GM12878 (cell line): ENCODE measurements around the gene SYNGR2. TPM values are rescaled to one million over a fixed set of nuclear protein-coding genes. Genes with fewer than 3 reads are reported as not detected.

Experiments used
- ATAC-seq: fragments of 200-7000 bp; cut with Tn5 transposase; 3 replicates; pipeline ENCODE4 v1.9.1; 2020; ENCODE audit warnings: mild to moderate bottlenecking, moderate library complexity
- BruUV-seq: library from RNA; stranded (reverse); fragments of 400-500 nt; replicated peaks from 2 replicates; lab custom pipeline; 2021; lab: Mats Ljungman, UMichigan
- CTCF ChIA-PET: fragments of 300-600 bp; sonication (Branson Sonifier 250); formaldehyde crosslinking; extraction: SDS; loops from one replicate; lab custom pipeline; 2021; ENCODE audit warnings: inconsistent platforms; lab: Yijun Ruan, JAX
- POLR2A ChIA-PET: fragments of 350-600 bp; formaldehyde crosslinking; extraction: SDS; loops from one replicate; lab custom pipeline; 2021; ENCODE audit warnings: inconsistent platforms; lab: Charles Lee
- RAD21 ChIA-PET: fragments of 300-600 bp; sonication (Branson Sonifier 250); formaldehyde crosslinking; loops from one replicate; lab custom pipeline; 2023; ENCODE audit warnings: antibody characterized with exemption; ENCODE audit not compliant: unreplicated experiment; lab: Charles Lee
- SMC1A ChIA-PET: fragments of 300-600 bp; sonication (Branson Sonifier 250); formaldehyde crosslinking; loops from one replicate; lab custom pipeline; 2023; ENCODE audit not compliant: unreplicated experiment, uncharacterized antibody; lab: Charles Lee
- DNase-seq: peaks from one replicate; pipeline ENCODE4 v3.0.0-alpha.2; 2011; ENCODE audit warnings: low read depth, low spot score
- FAIRE-seq: peaks from 3 replicates; lab custom pipeline; 2011; peaks lifted over from hg19 to GRCh38; lab: Jason Lieb, UNC
- H2AFZ ChIP-seq: 2 replicates; pipeline ENCODE4 v1.6.0; 2011; ENCODE audit warnings: low read depth, low read length, control low read depth; ENCODE audit not compliant: control insufficient read depth
- H3K27ac ChIP-seq: 2 replicates; pipeline ENCODE4 v1.5.1; 2011; ENCODE audit warnings: control low read depth; ENCODE audit not compliant: control insufficient read depth, insufficient read depth
- H3K27me3 ChIP-seq, 2 experiments: replicated peaks in 1 of 2; 2 replicates each; pipeline versions ENCODE4 v1.6.0 to v1.6.1; 2011; ENCODE audit warnings: low read length in 1 of 2; ENCODE audit not compliant: control insufficient read depth in 2 of 2, insufficient read depth in 2 of 2
- H3K36me3 ChIP-seq, 2 experiments: 2 replicates each; pipeline ENCODE4 v1.5.1; 2011; ENCODE audit warnings: low read length in 1 of 2; ENCODE audit not compliant: control insufficient read depth in 2 of 2, insufficient read depth in 2 of 2
- H3K4me1 ChIP-seq: 2 replicates; pipeline ENCODE4 v1.6.1; 2011; ENCODE audit warnings: mild to moderate bottlenecking, low read length, moderate library complexity, mixed read lengths; ENCODE audit not compliant: control insufficient read depth, insufficient read depth
- H3K4me2 ChIP-seq: 2 replicates; pipeline ENCODE4 v1.6.0; 2011; ENCODE audit warnings: control low read depth; ENCODE audit not compliant: control insufficient read depth, insufficient read depth
- H3K4me3 ChIP-seq: fragments of 200-600 bp; sonication (generic); 2 replicates; pipeline ENCODE4 v1.5.1; 2016
- H3K79me2 ChIP-seq: 2 replicates; pipeline ENCODE4 v1.6.0; 2011; ENCODE audit warnings: low read length; ENCODE audit not compliant: control insufficient read depth, insufficient read depth
- H3K9ac ChIP-seq: 2 replicates; pipeline ENCODE4 v1.8.0; 2011; ENCODE audit warnings: low read length, control low read depth, mixed read lengths; ENCODE audit not compliant: control insufficient read depth, insufficient read depth
- H3K9me3 ChIP-seq: replicated peaks from 3 replicates; pipeline ENCODE4 v1.5.1; 2011; ENCODE audit warnings: mild to moderate bottlenecking, low read length; ENCODE audit not compliant: control insufficient read depth, insufficient read depth
- H4K20me1 ChIP-seq: 2 replicates; pipeline ENCODE4 v1.6.0; 2011; ENCODE audit not compliant: control insufficient read depth, insufficient read depth
- CHD1 ChIP-seq: IDR thresholded peaks from 2 replicates; pipeline ENCODE4 v1.6.1; 2012; ENCODE audit warnings: low read depth, low read length, improper control_type of control experiment
- CREM ChIP-seq: IDR thresholded peaks from 2 replicates; pipeline ENCODE4 v1.6.1; 2014; ENCODE audit warnings: antibody characterized with exemption, low read depth
- EZH2 ChIP-seq: IDR thresholded peaks from 2 replicates; pipeline ENCODE4 v1.6.1; 2012; ENCODE audit warnings: low read depth, mild to moderate bottlenecking, control low read depth, inconsistent platforms, low read length, borderline replicate concordance; ENCODE audit not compliant: control insufficient read depth
- IKZF1 ChIP-seq: fragments of 450-650 bp; conservative IDR thresholded peaks from 2 replicates; pipeline ENCODE4 v1.6.1; 2017; ENCODE audit warnings: antibody characterized with exemption, mild to moderate bottlenecking
- IRF4 ChIP-seq: IDR thresholded peaks from 2 replicates; pipeline ENCODE4 v1.6.1; 2011; ENCODE audit warnings: low read depth, low read length
- LARP7 ChIP-seq: fragments of 450-650 bp; IDR thresholded peaks from 2 replicates; pipeline ENCODE4 v1.6.1; 2017; ENCODE audit warnings: mild to moderate bottlenecking
- NFXL1 ChIP-seq: fragments of 450-650 bp; IDR thresholded peaks from 2 replicates; pipeline ENCODE4 v1.6.1; 2017; ENCODE audit warnings: antibody characterized with exemption, mild to moderate bottlenecking, borderline replicate concordance
- NR2F1 ChIP-seq: fragments of 450-650 bp; conservative IDR thresholded peaks from 2 replicates; pipeline ENCODE4 v1.6.1; 2017; ENCODE audit warnings: mild to moderate bottlenecking
- POLR2A ChIP-seq: IDR thresholded peaks from 2 replicates; pipeline ENCODE4 v1.6.1; 2011; ENCODE audit warnings: low read depth, mild to moderate bottlenecking, low read length
- SRF ChIP-seq, 2 experiments: IDR thresholded peaks; 2 replicates each; pipeline ENCODE4 v1.6.1; 2011; ENCODE audit warnings: low read depth in 2 of 2, low read length in 2 of 2, mild to moderate bottlenecking in 1 of 2, moderate library complexity in 1 of 2
- STAT3 ChIP-seq: IDR thresholded peaks from 2 replicates; pipeline ENCODE4 v1.6.1; 2011; ENCODE audit warnings: low read depth, low read length, improper control_type of control experiment
- ZZZ3 ChIP-seq: IDR thresholded peaks from 2 replicates; pipeline ENCODE4 v1.6.1; 2011; ENCODE audit warnings: low read depth; ENCODE audit not compliant: control insufficient read depth, insufficient read length
- WGBS: methylation state at CpG from one replicate; pipeline ENCODE4 v1.1.6; 2016; ENCODE audit warnings: low lambda C conversion rate; ENCODE audit not compliant: insufficient replicate concordance, insufficient coverage; ENCODE audit errors: missing lambda C conversion rate; 5-methylcytosine and 5-hydroxymethylcytosine counted together
- in situ Hi-C: fragments of 300-500 bp; cut with MboI; formaldehyde crosslinking; loops from 9 replicates; pipeline ENCODE4 v1.14.3; 2018; ENCODE audit warnings: mixed read lengths
- intact Hi-C: fragments of 100-400 bp; cut with micrococcal nuclease; formaldehyde crosslinking; loops from one replicate; pipeline ENCODE4 v1.14.2; 2022; ENCODE audit not compliant: unreplicated experiment
- polyA plus RNA-seq, 11 experiments: library from polyadenylated mRNA; depleted of rRNA in 4 of 11; unstranded in 6 of 11; stranded (reverse) in 5 of 11; fragments of >200 nt; fragmentation: Nextera tagmentation in 4 of 11; fragmentation: Illumina TruSeq in 1 of 11; extraction: Ambion mirVana in 4 of 11; extraction: Trizol in 1 of 11; gene quantifications; 1 replicate in 1 of 11; 2 replicates in 10 of 11; pipeline versions ENCODE4 v1.2.1 to v1.2.3, GENCODE V29; 2011 to 2016; ENCODE audit warnings: inconsistent platforms in 2 of 11, missing spikeins in 2 of 11, low read depth in 1 of 11
- total RNA-seq, 4 experiments: library from RNA; depleted of rRNA in 3 of 4; stranded (reverse); fragments of >200 nt in 3 of 4; fragmentation: Illumina TruSeq in 1 of 4; extraction: Trizol in 1 of 4; gene quantifications; 2 replicates each; pipeline versions ENCODE4 v1.2.1 to v1.2.3, GENCODE V29; 2013 to 2021

Gene SYNGR2
- total and polyA plus RNA-seq, 10 of the 15 experiments (the other 5 are each of a cell fraction or from before 2014, with no cell fraction given) = 4.4 to 529 (median 261) TPM

DNA sequence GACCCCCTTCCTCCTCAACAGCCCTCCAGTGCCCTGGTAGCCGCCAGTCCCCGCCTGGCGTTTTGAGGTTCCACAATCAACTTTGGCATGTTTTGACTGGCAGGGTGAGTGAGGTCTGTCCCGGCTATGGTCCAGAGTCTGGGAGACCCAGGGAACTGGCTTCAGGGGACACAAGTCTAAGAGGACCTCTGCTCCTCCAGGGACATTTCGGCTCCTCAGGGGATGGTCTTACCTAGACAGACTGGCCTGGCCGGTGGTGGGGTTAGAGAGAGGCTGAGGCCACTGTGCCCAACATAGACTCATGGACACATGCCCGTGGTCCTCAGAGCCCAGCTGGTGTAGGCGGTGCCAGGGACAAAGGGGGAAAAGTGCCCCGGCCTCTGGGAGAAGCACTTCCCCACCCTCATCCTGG lies 35.6 kb upstream of the SYNGR2 start:
- Histone ChIP-seq H3K4me2 (peak overlapping the region; percentile 96), H3K4me3 (peak overlapping the region; percentile 94), H2AFZ (no peak overlapping the region), H3K79me2 (peaks cover 76% of the 10 kb centered on the region), H3K4me1 (peaks cover 62% of the 10 kb centered on the region), H3K9me3 (no peaks in the 10 kb centered on the region), H3K27me3 (no peaks in the 10 kb centered on the region), H4K20me1 (no peaks in the 10 kb centered on the region), H3K27ac (peak overlapping the region; percentile 93), H3K9ac (peak overlapping the region; percentile 86), H3K36me3 (peaks cover 13 to 16% of the 10 kb centered on the region in 2 experiments; a peak in 3 of 4 replicates)
- ATAC-seq = no peak
- in situ Hi-C loops (no loop called here), intact Hi-C loops (no loop called here)
- ChIA-PET POLR2A (interaction anchor here (0.7 to 3.7 kb wide), 5 partner anchors 11 to 44 kb away, joined by 3 to 13 read pairs (median 6); partner anchors contain the start of gene SYNGR2), CTCF (interaction anchor here (1.3 to 9.5 kb wide), 4 partner anchors 6 to 42 kb away, joined by 4 to 132 read pairs (median 35); partner anchors contain the start of gene TMC6), SMC1A (interaction anchor here (0.9 kb wide), 1 partner anchor 19 kb away, joined by 4 read pairs; no protein-coding TSS in a partner anchor), RAD21 (interaction anchor here (1.0 to 6.8 kb wide), 6 partner anchors 8 to 43 kb away, joined by 3 to 83 read pairs (median 5); no protein-coding TSS in a partner anchor)
- 36% methylated on average over 9 of the region's 9 CpGs for WGBS
- BruUV-seq = no TSS peak
- DNase-seq = no peak
- TF ChIP-seq LARP7 (peak; percentile 8; the same call in 1 of the 2 replicates), CHD1 (no peak), EZH2 (no peak), SRF (IDR thresholded peaks at IDR 0.05; ENCODE audit: low read depth in 2 of 2, low read length in 2 of 2) (no peak), CREM (no peak), NR2F1 (0 out of 2 replicates have a peak, but pooled peaks have one; percentile 12), STAT3 (no peak), NFXL1 (no peak), POLR2A (0 out of 2 replicates have a peak, but pooled peaks have one; percentile 11), IKZF1 (no peak), IRF4 (no peak), ZZZ3 (no peak)
- FAIRE-seq = no peak
